ENCODE data around the gene LYL1. TPM values are rescaled to one million over a fixed set of nuclear protein-coding genes. Genes with fewer than 3 reads are reported as not detected.

LYL1 gene
- total and polyA plus RNA-seq, 2 of the 13 experiments (the other 11 are each of a cell fraction or from before 2014, with no cell fraction given) = 0.75 to 0.92 TPM

- Histone ChIP-seq H3K9me3 (ENCODE audit: low read length) (no peaks in the 10 kb centered on the region), H3K27ac (ENCODE audit: extremely low read length, insufficient read depth, low read length) (peak overlapping the region; percentile 98), H3K79me2 (ENCODE audit: insufficient read depth, low read length) (peaks cover 24% of the 10 kb centered on the region), H3K27me3 (ENCODE audit: control insufficient read depth in 1 of 2, insufficient read depth in 2 of 2, low read length in 2 of 2) (no peaks in the 10 kb centered on the region), H3K4me3 (replicated peaks in 1 of 3; ENCODE audit: insufficient read depth in 1 of 3, low read depth in 2 of 3, low read length in 3 of 3) (no peak overlapping the region), H4K20me1 (ENCODE audit: insufficient read depth, low read length) (no peaks in the 10 kb centered on the region), H2AFZ (ENCODE audit: low read length) (no peak overlapping the region), H3K4me1 (ENCODE audit: insufficient read depth, low read length) (peaks cover 77% of the 10 kb centered on the region), H3K9ac (ENCODE audit: insufficient read depth, low read depth, low read length) (no peak overlapping the region), H3K4me2 (ENCODE audit: low read depth, low read length) (no peak overlapping the region), H3K36me3 (replicated peaks in 1 of 2; ENCODE audit: control insufficient read depth in 1 of 2, insufficient read depth in 2 of 2, low read length in 2 of 2) (no peaks in the 10 kb centered on the region)
- ChIA-PET POLR2A (interaction anchor here (0.6 to 5.4 kb wide), 6 partner anchors 16 to 131 kb away, joined by 3 to 128 read pairs (median 20); no protein-coding TSS in a partner anchor), CTCF (ENCODE audit: low intra/inter-chr PET ratio, low total read pairs) (interaction anchor here (3.3 kb wide), 1 partner anchor 25 kb away, joined by 42 read pairs; no protein-coding TSS in a partner anchor)
- 89% methylated on average over 11 of the region's 12 CpGs for WGBS (ENCODE audit: low lambda C conversion rate)
- in situ Hi-C loops (cut with HindIII; ENCODE audit: extremely low pct_ligation_motif_present, low pct_unique_long_range_greater_than_20kb) = no loop called here
- ATAC-seq (no peak), FAIRE-seq (no peak), DNase-seq (ENCODE audit: low spot score) (no peak)
- intact Hi-C loops (cut with micrococcal nuclease; ENCODE audit: unreplicated experiment) = no loop called here
- no peak for TF ChIP-seq HMGA1 (CRISPR knock-in tag; conservative IDR thresholded peaks at IDR 0.05)
- TF ChIP-seq SOX13 (IDR thresholded peaks at IDR 0.05) = no peak
- TF ChIP-seq SOX13 (CRISPR knock-in tag; conservative IDR thresholded peaks at IDR 0.05 in 1 of 2, IDR thresholded peaks at IDR 0.05 in 1 of 2) = no peak
- peak; percentile 19; the same call in 1 of the 2 replicates for TF ChIP-seq ZNF687 (CRISPR knock-in tag; IDR thresholded peaks at IDR 0.05)
- TF ChIP-seq ZNF343 (CRISPR knock-in tag; IDR thresholded peaks at IDR 0.05) = 0 out of 2 replicates have a peak, but pooled peaks have one; percentile 14
- BruUV-seq (replicated peaks) = no TSS peak
Observed at GRCh38 chr19:13058951-13059660, 43.6 kb downstream of the LYL1 start.
